ENCODE data around the gene SMNDC1.

SMNDC1 gene

GRCh38 chr10:110324805-110325280, 20.1 kb upstream of the SMNDC1 start:
- no peaks in the 10 kb centered on the region for H3K4me1 ChIP-seq (ENCODE audit: insufficient read depth, low read length)
- no peaks in the 10 kb centered on the region for H3K36me3 ChIP-seq (ENCODE audit: insufficient read depth, low read depth, low read length)
- no peak overlapping the region for H3K4me3 ChIP-seq (ENCODE audit: low read length)
- no peaks in the 10 kb centered on the region for H3K27me3 ChIP-seq (ENCODE audit: insufficient read depth, low read length)
- H3K27ac ChIP-seq (ENCODE audit: low read length) = no peak overlapping the region
- H3K9me3 ChIP-seq (ENCODE audit: insufficient read depth, low read depth, low read length) = peaks cover 7% of the 10 kb centered on the region
- H3K9ac ChIP-seq (ENCODE audit: low read depth, low read length) = no peak overlapping the region

- no peak overlapping the region for H3K4me3 ChIP-seq (ENCODE audit: low read length)
- H3K9me3 ChIP-seq (ENCODE audit: insufficient read depth, low read depth, low read length) = peaks cover 1% of the 10 kb centered on the region
- no peaks in the 10 kb centered on the region for H3K27me3 ChIP-seq (ENCODE audit: insufficient read depth, low read length)
- no peak overlapping the region for H3K27ac ChIP-seq (ENCODE audit: low read length)
- H3K9ac ChIP-seq (ENCODE audit: low read depth, low read length) = no peak overlapping the region
- H3K4me1 ChIP-seq (ENCODE audit: insufficient read depth, low read length) = no peaks in the 10 kb centered on the region
- no peaks in the 10 kb centered on the region for H3K36me3 ChIP-seq (ENCODE audit: insufficient read depth, low read depth, low read length)
Observed at GRCh38 chr10:110324201-110324804, 19.6 kb upstream of the SMNDC1 start.

GRCh38 chr10:110323503-110323902, 18.8 kb upstream of the SMNDC1 start:
- H3K9me3 ChIP-seq (ENCODE audit: insufficient read depth, low read depth, low read length) = no peaks in the 10 kb centered on the region; the same call in 1 of the 2 replicates
- no peak overlapping the region for H3K4me3 ChIP-seq (ENCODE audit: low read length)
- H3K36me3 ChIP-seq (ENCODE audit: insufficient read depth, low read depth, low read length) = no peaks in the 10 kb centered on the region
- H3K4me1 ChIP-seq (ENCODE audit: insufficient read depth, low read length) = no peaks in the 10 kb centered on the region; the same call in 1 of the 2 replicates
- no peak overlapping the region for H3K27ac ChIP-seq (ENCODE audit: low read length)
- no peak overlapping the region for H3K9ac ChIP-seq (ENCODE audit: low read depth, low read length)
- H3K27me3 ChIP-seq (ENCODE audit: insufficient read depth, low read length) = no peaks in the 10 kb centered on the region

GRCh38 chr10:110321869-110322620, 17.3 kb upstream of the SMNDC1 start:
- H3K36me3 ChIP-seq (ENCODE audit: insufficient read depth, low read depth, low read length) = no peaks in the 10 kb centered on the region
- H3K27ac ChIP-seq (ENCODE audit: low read length) = no peak overlapping the region
- no peak overlapping the region for H3K4me3 ChIP-seq (ENCODE audit: low read length)
- H3K9ac ChIP-seq (ENCODE audit: low read depth, low read length) = no peak overlapping the region
- no peaks in the 10 kb centered on the region for H3K9me3 ChIP-seq (ENCODE audit: insufficient read depth, low read depth, low read length)
- H3K4me1 ChIP-seq (ENCODE audit: insufficient read depth, low read length) = no peaks in the 10 kb centered on the region; the same call in 1 of the 2 replicates
- H3K27me3 ChIP-seq (ENCODE audit: insufficient read depth, low read length) = no peaks in the 10 kb centered on the region

GRCh38 chr10:110317866-110318850, 13.4 kb upstream of the SMNDC1 start:
- Histone ChIP-seq H3K27me3 (ENCODE audit: insufficient read depth, low read length) (no peaks in the 10 kb centered on the region), H3K4me3 (ENCODE audit: low read length) (no peak overlapping the region), H3K36me3 (ENCODE audit: insufficient read depth, low read depth, low read length) (no peaks in the 10 kb centered on the region), H3K9ac (ENCODE audit: low read depth, low read length) (no peak overlapping the region), H3K9me3 (ENCODE audit: insufficient read depth, low read depth, low read length) (no peaks in the 10 kb centered on the region), H3K4me1 (ENCODE audit: insufficient read depth, low read length) (no peaks in the 10 kb centered on the region; the same call in 1 of the 2 replicates), H3K27ac (ENCODE audit: low read length) (no peak overlapping the region)

GRCh38 chr10:110313674-110314073, 9.0 kb upstream of the SMNDC1 start:
- no peaks in the 10 kb centered on the region for H3K36me3 ChIP-seq (ENCODE audit: insufficient read depth, low read depth, low read length)
- no peak overlapping the region for H3K9ac ChIP-seq (ENCODE audit: low read depth, low read length)
- no peaks in the 10 kb centered on the region for H3K27me3 ChIP-seq (ENCODE audit: insufficient read depth, low read length)
- H3K4me1 ChIP-seq (ENCODE audit: insufficient read depth, low read length) = peaks cover 4% of the 10 kb centered on the region; the same call in 1 of the 2 replicates
- H3K4me3 ChIP-seq (ENCODE audit: low read length) = no peak overlapping the region
- no peaks in the 10 kb centered on the region for H3K9me3 ChIP-seq (ENCODE audit: insufficient read depth, low read depth, low read length)
- no peak overlapping the region for H3K27ac ChIP-seq (ENCODE audit: low read length)

GRCh38 chr10:110312206-110312605, 7.5 kb upstream of the SMNDC1 start:
- Histone ChIP-seq H3K36me3 (ENCODE audit: insufficient read depth, low read depth, low read length) (no peaks in the 10 kb centered on the region), H3K27me3 (ENCODE audit: insufficient read depth, low read length) (no peaks in the 10 kb centered on the region), H3K4me1 (ENCODE audit: insufficient read depth, low read length) (peaks cover 4% of the 10 kb centered on the region; the same call in 1 of the 2 replicates), H3K27ac (ENCODE audit: low read length) (no peak overlapping the region), H3K9me3 (ENCODE audit: insufficient read depth, low read depth, low read length) (no peaks in the 10 kb centered on the region), H3K9ac (ENCODE audit: low read depth, low read length) (no peak overlapping the region), H3K4me3 (ENCODE audit: low read length) (no peak overlapping the region)

- peaks cover 4% of the 10 kb centered on the region; the same call in 1 of the 2 replicates for H3K4me1 ChIP-seq (ENCODE audit: insufficient read depth, low read length)
- H3K27ac ChIP-seq (ENCODE audit: low read length) = no peak overlapping the region
- no peak overlapping the region for H3K9ac ChIP-seq (ENCODE audit: low read depth, low read length)
Observed at GRCh38 chr10:110311357-110311949, 6.7 kb upstream of the SMNDC1 start.

GRCh38 chr10:110310741-110311140, 6.0 kb upstream of the SMNDC1 start:
- Histone ChIP-seq H3K4me3 (ENCODE audit: low read length) (no peak overlapping the region), H3K27ac (ENCODE audit: low read length) (no peak overlapping the region), H3K27me3 (ENCODE audit: insufficient read depth, low read length) (no peaks in the 10 kb centered on the region), H3K9ac (ENCODE audit: low read depth, low read length) (no peak overlapping the region), H3K9me3 (ENCODE audit: insufficient read depth, low read depth, low read length) (no peaks in the 10 kb centered on the region), H3K4me1 (ENCODE audit: insufficient read depth, low read length) (peaks cover 4% of the 10 kb centered on the region; the same call in 1 of the 2 replicates), H3K36me3 (ENCODE audit: insufficient read depth, low read depth, low read length) (no peaks in the 10 kb centered on the region)

More at GRCh38 chr10:110311357-110311949, 6.7 kb upstream of the SMNDC1 start:
- Histone ChIP-seq H3K4me3 (ENCODE audit: low read length) (no peak overlapping the region), H3K9me3 (ENCODE audit: insufficient read depth, low read depth, low read length) (no peaks in the 10 kb centered on the region), H3K36me3 (ENCODE audit: insufficient read depth, low read depth, low read length) (no peaks in the 10 kb centered on the region), H3K27me3 (ENCODE audit: insufficient read depth, low read length) (no peaks in the 10 kb centered on the region)

GRCh38 chr10:110307805-110308204, 3.1 kb upstream of the SMNDC1 start:
- Histone ChIP-seq H3K36me3 (ENCODE audit: insufficient read depth, low read depth, low read length) (peaks cover 9% of the 10 kb centered on the region), H3K4me1 (ENCODE audit: insufficient read depth, low read length) (peaks cover 12% of the 10 kb centered on the region; the same call in 1 of the 2 replicates), H3K4me3 (ENCODE audit: low read length) (no peak overlapping the region), H3K9me3 (ENCODE audit: insufficient read depth, low read depth, low read length) (no peaks in the 10 kb centered on the region), H3K27me3 (ENCODE audit: insufficient read depth, low read length) (no peaks in the 10 kb centered on the region), H3K27ac (ENCODE audit: low read length) (no peak overlapping the region), H3K9ac (ENCODE audit: low read depth, low read length) (no peak overlapping the region)

GRCh38 chr10:110306452-110306768, 1.7 kb upstream of the SMNDC1 start:
- H3K27ac ChIP-seq (ENCODE audit: low read length) = no peak overlapping the region
- H3K27me3 ChIP-seq (ENCODE audit: insufficient read depth, low read length) = no peaks in the 10 kb centered on the region
- peaks cover 23% of the 10 kb centered on the region for H3K36me3 ChIP-seq (ENCODE audit: insufficient read depth, low read depth, low read length)
- H3K4me1 ChIP-seq (ENCODE audit: insufficient read depth, low read length) = peaks cover 8% of the 10 kb centered on the region
- no peaks in the 10 kb centered on the region for H3K9me3 ChIP-seq (ENCODE audit: insufficient read depth, low read depth, low read length)
- no peak overlapping the region for H3K9ac ChIP-seq (ENCODE audit: low read depth, low read length)
- no peak overlapping the region for H3K4me3 ChIP-seq (ENCODE audit: low read length)
